RWPE1 (cell line): Measurements from ENCODE around the gene SREBF1.

ENCODE experiments used
- CTCF ChIA-PET: fragments of 350-600 bp; sonication (Branson Sonifier 250); formaldehyde crosslinking; extraction: SDS; loops from one replicate; lab custom pipeline; 2021; lab: Yijun Ruan, JAX
- POLR2A ChIA-PET: fragments of 400-600 bp; formaldehyde crosslinking; extraction: SDS; loops from one replicate; lab custom pipeline; 2020; ENCODE audit warnings: antibody characterized with exemption; ENCODE audit not compliant: low non-redundant PET; lab: Yijun Ruan, JAX
- DNase-seq: peaks from one replicate; pipeline ENCODE4 v3.0.0; 2012; ENCODE audit warnings: low spot score
- H3K27ac ChIP-seq: fragments of 450-650 bp; 2 replicates; pipeline ENCODE4 v1.5.1; 2017
- TF ChIP-seq, protein P1 (sequence below): fragments of 450-650 bp; conservative IDR thresholded peaks from 2 replicates; pipeline ENCODE4 v1.5.1; 2017; ENCODE audit warnings: low read depth, mild to moderate bottlenecking

The SREBF1 gene

DNA sequence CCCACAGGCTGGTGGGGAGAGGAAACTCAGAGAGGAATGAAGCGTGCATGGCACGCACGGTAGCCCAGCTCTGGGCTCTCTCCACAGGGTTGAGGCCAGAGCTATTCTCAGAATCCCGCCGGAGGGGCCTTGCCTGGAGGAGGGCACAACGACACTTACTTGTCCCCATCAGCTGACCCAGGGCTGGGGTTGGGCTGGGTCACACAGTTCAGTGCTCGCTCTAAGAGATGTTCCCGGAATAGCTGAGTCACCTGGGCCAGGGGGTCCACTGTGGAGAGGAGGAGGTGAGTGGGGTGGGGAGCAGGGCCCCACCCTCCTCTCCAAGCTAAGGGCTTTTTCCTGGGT, 21.8 kb downstream of the SREBF1 start:
- no peak for DNase-seq
- peak overlapping the region; percentile 97 for H3K27ac ChIP-seq
- CTCF ChIA-PET = interaction anchor here (0.5 kb wide), 2 partner anchors 77 to 85 kb away, joined by 3 to 4 read pairs; no protein-coding TSS in a partner anchor
- POLR2A ChIA-PET = no interaction called here
- TF ChIP-seq, protein P1, sequence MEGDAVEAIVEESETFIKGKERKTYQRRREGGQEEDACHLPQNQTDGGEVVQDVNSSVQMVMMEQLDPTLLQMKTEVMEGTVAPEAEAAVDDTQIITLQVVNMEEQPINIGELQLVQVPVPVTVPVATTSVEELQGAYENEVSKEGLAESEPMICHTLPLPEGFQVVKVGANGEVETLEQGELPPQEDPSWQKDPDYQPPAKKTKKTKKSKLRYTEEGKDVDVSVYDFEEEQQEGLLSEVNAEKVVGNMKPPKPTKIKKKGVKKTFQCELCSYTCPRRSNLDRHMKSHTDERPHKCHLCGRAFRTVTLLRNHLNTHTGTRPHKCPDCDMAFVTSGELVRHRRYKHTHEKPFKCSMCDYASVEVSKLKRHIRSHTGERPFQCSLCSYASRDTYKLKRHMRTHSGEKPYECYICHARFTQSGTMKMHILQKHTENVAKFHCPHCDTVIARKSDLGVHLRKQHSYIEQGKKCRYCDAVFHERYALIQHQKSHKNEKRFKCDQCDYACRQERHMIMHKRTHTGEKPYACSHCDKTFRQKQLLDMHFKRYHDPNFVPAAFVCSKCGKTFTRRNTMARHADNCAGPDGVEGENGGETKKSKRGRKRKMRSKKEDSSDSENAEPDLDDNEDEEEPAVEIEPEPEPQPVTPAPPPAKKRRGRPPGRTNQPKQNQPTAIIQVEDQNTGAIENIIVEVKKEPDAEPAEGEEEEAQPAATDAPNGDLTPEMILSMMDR = no peak

- DNase-seq = no peak
- CTCF ChIA-PET = interaction anchor here (0.5 to 2.5 kb wide), 5 partner anchors 46 to 377 kb away, joined by 3 to 21 read pairs (median 3); no protein-coding TSS in a partner anchor
- TF ChIP-seq, protein P1 = no peak
- POLR2A ChIA-PET = no interaction called here
- peak overlapping the region; percentile 97 for H3K27ac ChIP-seq
Measured at GRCh38 chr17:17814162-17815061, 22.4 kb downstream of the SREBF1 start.

- POLR2A ChIA-PET = interaction anchor here (1.1 kb wide), 1 partner anchor 27 kb away, joined by 5 read pairs; no protein-coding TSS in a partner anchor
- H3K27ac ChIP-seq = peak overlapping the region; percentile 97
- no peak for DNase-seq
- CTCF ChIA-PET = interaction anchor here (0.6 to 2.5 kb wide), 3 partner anchors 24 to 220 kb away, joined by 3 to 21 read pairs (median 3); no protein-coding TSS in a partner anchor
- TF ChIP-seq, protein P1 = no peak
Measured at GRCh38 chr17:17813725-17814095, 23.1 kb downstream of the SREBF1 start.

GRCh38 chr17:17813055-17813724, 23.6 kb downstream of the SREBF1 start:
- H3K27ac ChIP-seq = peak overlapping the region; percentile 97
- no peak for DNase-seq
- CTCF ChIA-PET = interaction anchor here (0.6 to 2.5 kb wide), 10 partner anchors 7 to 220 kb away, joined by 3 to 21 read pairs (median 3); no protein-coding TSS in a partner anchor
- TF ChIP-seq, protein P1 = no peak
- POLR2A ChIA-PET = interaction anchor here (1.1 kb wide), 1 partner anchor 28 kb away, joined by 5 read pairs; no protein-coding TSS in a partner anchor

GRCh38 chr17:17812211-17813054, 24.4 kb downstream of the SREBF1 start:
- TF ChIP-seq, protein P1 = peak; percentile 96
- H3K27ac ChIP-seq = peak overlapping the region; percentile 97
- ChIA-PET POLR2A (interaction anchor here (1.1 kb wide), 1 partner anchor 28 kb away, joined by 5 read pairs; no protein-coding TSS in a partner anchor), CTCF (interaction anchor here (0.7 to 2.5 kb wide), 13 partner anchors 8 to 215 kb away, joined by 3 to 21 read pairs (median 4); partner anchors contain the start of gene RAI1)
- DNase-seq = peak; percentile 77
